ENCODE measurements around the gene TMEM39B. TPM values are rescaled to one million over a fixed set of nuclear protein-coding genes. Genes with fewer than 3 reads are reported as not detected.

The TMEM39B gene
- total RNA-seq, 1 experiment from 2014 or later = 18.8 TPM

- TF ChIP-seq FOXK1 (CRISPR knock-in tag; IDR thresholded peaks at IDR 0.05) = no peak
- no peak for TF ChIP-seq ZNF263 (CRISPR knock-in tag; IDR thresholded peaks at IDR 0.05; ENCODE audit: low read depth)
- TF ChIP-seq CDX4 (CRISPR knock-in tag; IDR thresholded peaks at IDR 0.05; ENCODE audit: borderline replicate concordance) = no peak
- no peak for TF ChIP-seq ZNF532 (CRISPR knock-in tag; IDR thresholded peaks at IDR 0.05; ENCODE audit: borderline replicate concordance)
- TF ChIP-seq NR1H2 (CRISPR knock-in tag; IDR thresholded peaks at IDR 0.05) = no peak
These were observed 749 bp upstream of the TMEM39B start (continued) for GRCh38 chr1:32071758-32072621.

GRCh38 chr1:32073299-32074229, 825 bp downstream of the TMEM39B start:
- Mint-ChIP-seq H3K36me3 (peaks cover 17% of the 10 kb centered on the region), H3K27me3 (ENCODE audit: low read depth) (no peaks in the 10 kb centered on the region; the same call in 1 of the 2 replicates), H3K4me1 (peaks cover 20% of the 10 kb centered on the region), H3K4me3 (peak overlapping the region; percentile 77), H3K27ac (peak overlapping the region; percentile 90), H3K9me3 (no peaks in the 10 kb centered on the region)
- ChIA-PET CTCF (interaction anchor here (0.6 to 3.0 kb wide), 51 partner anchors 9 to 1398 kb away, joined by 3 to 76 read pairs (median 5); partner anchors contain the start of genes CCDC28B, IQCC, KHDRBS1 and KPNA6), POLR2A (interaction anchor here (0.6 to 2.5 kb wide), 21 partner anchors 10 to 1423 kb away, joined by 3 to 34 read pairs (median 5); partner anchors contain the start of genes CCDC28B, KPNA6, MARCKSL1 and PTP4A2)
- peak; percentile 99 for DNase-seq (ENCODE audit: low spot score)
- TF ChIP-seq ZNF281 (CRISPR knock-in tag; IDR thresholded peaks at IDR 0.05) (peak; percentile 4; the same call in 1 of the 2 replicates), SP1 (CRISPR knock-in tag; conservative IDR thresholded peaks at IDR 0.05) (peak; percentile 65; the same call in 1 of the 2 replicates), ZNF232 (CRISPR knock-in tag; IDR thresholded peaks at IDR 0.05) (no peak)
- ATAC-seq = peak; percentile 86

- TF ChIP-seq ATF1 (CRISPR knock-in tag; IDR thresholded peaks at IDR 0.05) (no peak), TP53 (CRISPR knock-in tag; IDR thresholded peaks at IDR 0.05) (no peak), KAT7 (CRISPR knock-in tag; IDR thresholded peaks at IDR 0.05; ENCODE audit: borderline replicate concordance) (no peak), ZNF219 (CRISPR knock-in tag; IDR thresholded peaks at IDR 0.05; ENCODE audit: borderline replicate concordance) (no peak), GTF2I (CRISPR knock-in tag; conservative IDR thresholded peaks at IDR 0.05) (no peak), ETV6 (CRISPR knock-in tag; IDR thresholded peaks at IDR 0.05) (no peak)
- H3K4me3 Mint-ChIP-seq = no peak overlapping the region
- CTCF ChIA-PET = interaction anchor here (0.6 to 1.5 kb wide), 3 partner anchors 29 to 70 kb away, joined by 3 to 5 read pairs (median 5); partner anchors contain the start of gene KPNA6
- H3K4me1 Mint-ChIP-seq = peaks cover 11% of the 10 kb centered on the region
- DNase-seq (ENCODE audit: low spot score) (no peak), ATAC-seq (no peak)
- no peaks in the 10 kb centered on the region; the same call in 1 of the 2 replicates for H3K27me3 Mint-ChIP-seq (ENCODE audit: low read depth)
- peaks cover 28% of the 10 kb centered on the region for H3K36me3 Mint-ChIP-seq
- POLR2A ChIA-PET = interaction anchor here (0.6 kb wide), 1 partner anchor 19 kb away, joined by 4 read pairs; no protein-coding TSS in a partner anchor
- H3K27ac Mint-ChIP-seq = no peak overlapping the region
- H3K9me3 Mint-ChIP-seq = no peaks in the 10 kb centered on the region
These were observed 2.1 kb downstream of the TMEM39B start for GRCh38 chr1:32074841-32075240.
